AG04449 (cell line): ENCODE data around the gene PTGIR.
"Not testable (repeated sequence)": the region's sequence is repeated elsewhere in the genome, so short reads cannot be mapped to it uniquely, and the experiment has no call there.

ENCODE experiments used
- CTCF ChIA-PET: fragments of 350-600 bp; formaldehyde crosslinking; extraction: SDS; loops from one replicate; lab custom pipeline; 2021; ENCODE audit warnings: antibody characterized with exemption; lab: Yijun Ruan, JAX
- POLR2A ChIA-PET: fragments of 400-600, 350-600 bp; formaldehyde crosslinking; extraction: SDS; loops from one replicate; lab custom pipeline; 2020; ENCODE audit warnings: antibody characterized with exemption, inconsistent platforms; lab: Yijun Ruan, JAX
- DNase-seq: peaks from one replicate; pipeline ENCODE4 v3.0.0-alpha.2; 2010; ENCODE audit warnings: low read depth, low spot score
- H3K4me3 ChIP-seq: 2 replicates; pipeline ENCODE4 v1.5.1; 2011; ENCODE audit warnings: low read depth, mild to moderate bottlenecking, control low read depth, low read length
- CTCF ChIP-seq: IDR thresholded peaks from one replicate; pipeline ENCODE4 v1.5.1; 2011; ENCODE audit warnings: mild to moderate bottlenecking, moderate library complexity, low read length, control low read depth, inconsistent platforms; ENCODE audit not compliant: insufficient read depth; ENCODE audit errors: missing control alignments

PTGIR gene

GRCh38 chr19:46629546-46630025, 4.7 kb upstream of the PTGIR start:
- ChIA-PET POLR2A (no interaction called here), CTCF (interaction anchor here (1.5 to 8.3 kb wide), 3 partner anchors 11 to 33 kb away, joined by 3 to 94 read pairs (median 63); partner anchors contain the start of gene DACT3)
- DNase-seq = no peak
- TF ChIP-seq CTCF = no peak
- H3K4me3 ChIP-seq = no peak overlapping the region

- H3K4me3 ChIP-seq, DNase-seq, POLR2A ChIA-PET: not testable (repeated sequence)
- CTCF ChIA-PET = interaction anchor here (1.5 to 8.3 kb wide), 3 partner anchors 10 to 33 kb away, joined by 3 to 94 read pairs (median 63); partner anchors contain the start of gene DACT3
Measured at GRCh38 chr19:46628970-46629369, 4.1 kb upstream of the PTGIR start.

GRCh38 chr19:46626446-46626845, 1.6 kb upstream of the PTGIR start:
- no peak for TF ChIP-seq CTCF
- CTCF ChIA-PET = interaction anchor here (1.3 to 6.1 kb wide), 3 partner anchors 12 to 36 kb away, joined by 4 to 66 read pairs (median 25); partner anchors contain the start of gene DACT3
- H3K4me3 ChIP-seq = no peak overlapping the region
- POLR2A ChIA-PET = interaction anchor here (1.5 kb wide), 1 partner anchor 16 kb away, joined by 4 read pairs; no protein-coding TSS in a partner anchor
- no peak for DNase-seq

- no peak for DNase-seq
- CTCF ChIA-PET = interaction anchor here (1.5 to 6.1 kb wide), 4 partner anchors 11 to 37 kb away, joined by 3 to 66 read pairs (median 15); partner anchors contain the start of genes DACT3 and GNG8
- POLR2A ChIA-PET = interaction anchor here (1.5 kb wide), 1 partner anchor 15 kb away, joined by 4 read pairs; no protein-coding TSS in a partner anchor
- no peak overlapping the region for H3K4me3 ChIP-seq
- TF ChIP-seq CTCF = no peak
Measured at GRCh38 chr19:46625731-46626130, 842 bp upstream of the PTGIR start.

GRCh38 chr19:46623915-46624502, 880 bp downstream of the PTGIR start:
- peak overlapping the region; percentile 27 for H3K4me3 ChIP-seq
- CTCF ChIA-PET = interaction anchor here (1.0 to 6.1 kb wide), 5 partner anchors 10 to 125 kb away, joined by 3 to 66 read pairs (median 5); partner anchors contain the start of genes DACT3 and GNG8
- POLR2A ChIA-PET = interaction anchor here (1.8 kb wide), 1 partner anchor 23 kb away, joined by 6 read pairs; the partner anchor contains the start of gene CALM3
- DNase-seq = no peak
- TF ChIP-seq CTCF = no peak

GRCh38 chr19:46622118-46622446, 2.8 kb downstream of the PTGIR start:
- H3K4me3 ChIP-seq = no peak overlapping the region
- no peak for TF ChIP-seq CTCF
- CTCF ChIA-PET = interaction anchor here (0.9 to 19.1 kb wide), 4 partner anchors 8 to 107 kb away, joined by 3 to 685 read pairs (median 46); partner anchors contain the start of gene DACT3
- no peak for DNase-seq
- POLR2A ChIA-PET = no interaction called here
